Uterine smooth muscle cell (primary cell): ENCODE data around the gene ADCY7. TPM values are rescaled to one million over a fixed set of nuclear protein-coding genes. Genes with fewer than 3 reads are reported as not detected.

Source experiments
- total RNA-seq: library from RNA; depleted of rRNA; stranded (reverse); fragments of >200 nt; gene quantifications from 2 replicates; pipeline ENCODE4 v1.2.3, GENCODE V29; 2014

Gene ADCY7
- total RNA-seq = 35.4 and 36.0 TPM in 2 replicates

GRCh38 chr16:50266337-50267091 lies at the start of gene ADCY7:
ADCY7 (plus strand) TSS chr16:50266551; CDS start chr16:50288180, 21,629 bp downstream.

Other genes starting within 250 kb of the ADCY7 start
- 34.7 and 38.7 TPM in 2 replicates for gene CNEP1R1, start 241.3 kb upstream of the ADCY7 start, total RNA-seq
- 34.7 and 38.3 TPM in 2 replicates for gene HEATR3, start 200.6 kb upstream of the ADCY7 start, total RNA-seq
- gene TENT4B, start 113.2 kb upstream of the ADCY7 start, total RNA-seq = 15.5 and 19.0 TPM in 2 replicates
- gene BRD7, start 102.4 kb downstream of the ADCY7 start, total RNA-seq = 39.0 and 40.1 TPM in 2 replicates